ENCODE results near the gene SHFL. TPM values are rescaled to one million over a fixed set of nuclear protein-coding genes. Genes with fewer than 3 reads are reported as not detected.

The SHFL gene
- total RNA-seq: 11.2 and 19.6 TPM in 2 replicates

DNA sequence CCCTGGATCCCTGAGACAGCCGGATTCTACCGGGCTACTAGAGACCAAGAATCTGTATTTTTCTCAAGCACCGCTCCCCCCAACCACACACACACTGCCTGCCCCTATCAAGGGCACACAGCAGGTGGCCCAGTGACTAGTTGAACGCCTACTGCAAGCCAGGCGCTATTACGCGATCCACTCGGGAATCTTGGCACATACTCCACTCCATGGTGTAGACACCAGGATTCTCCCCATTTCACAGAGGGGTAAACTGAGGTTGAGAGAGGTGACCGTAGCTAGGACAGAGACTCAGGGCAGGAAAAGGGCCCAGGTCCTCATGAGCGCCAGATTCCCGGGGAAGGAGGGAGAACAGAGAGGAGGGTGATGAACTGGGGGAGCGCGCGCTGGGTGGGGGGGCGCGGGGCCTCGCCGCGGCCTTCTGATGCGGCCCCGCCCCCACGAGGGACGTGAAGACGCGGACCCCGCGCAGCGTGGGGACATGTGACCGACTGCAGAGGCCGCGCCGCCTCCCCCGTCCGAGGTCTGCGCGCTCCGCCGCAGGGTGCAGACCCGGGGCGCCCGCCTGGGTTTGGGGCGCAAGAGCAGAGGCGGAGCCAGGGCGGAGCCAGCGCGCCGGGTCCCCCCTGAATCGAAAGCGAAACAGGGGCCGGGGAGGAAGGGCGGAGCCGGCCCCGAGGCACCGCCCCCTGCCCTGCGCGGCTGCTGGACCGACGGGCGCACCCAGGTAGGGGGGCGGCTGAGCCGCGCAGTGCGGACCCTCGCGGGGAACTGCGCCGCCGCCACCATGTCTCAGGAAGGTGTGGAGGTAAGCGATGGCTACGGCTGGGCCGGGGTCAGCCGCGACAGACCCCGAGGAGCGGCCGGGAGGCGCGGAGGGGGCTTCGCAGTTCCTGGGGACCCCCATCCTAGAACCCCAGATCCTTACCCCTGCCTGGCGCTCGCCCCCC is at the start of gene SHFL:
TSS of gene SHFL (plus strand) at position 677 of the 950 bp plus-strand sequence. CDS start at position 788, 111 bp downstream.

DNA sequence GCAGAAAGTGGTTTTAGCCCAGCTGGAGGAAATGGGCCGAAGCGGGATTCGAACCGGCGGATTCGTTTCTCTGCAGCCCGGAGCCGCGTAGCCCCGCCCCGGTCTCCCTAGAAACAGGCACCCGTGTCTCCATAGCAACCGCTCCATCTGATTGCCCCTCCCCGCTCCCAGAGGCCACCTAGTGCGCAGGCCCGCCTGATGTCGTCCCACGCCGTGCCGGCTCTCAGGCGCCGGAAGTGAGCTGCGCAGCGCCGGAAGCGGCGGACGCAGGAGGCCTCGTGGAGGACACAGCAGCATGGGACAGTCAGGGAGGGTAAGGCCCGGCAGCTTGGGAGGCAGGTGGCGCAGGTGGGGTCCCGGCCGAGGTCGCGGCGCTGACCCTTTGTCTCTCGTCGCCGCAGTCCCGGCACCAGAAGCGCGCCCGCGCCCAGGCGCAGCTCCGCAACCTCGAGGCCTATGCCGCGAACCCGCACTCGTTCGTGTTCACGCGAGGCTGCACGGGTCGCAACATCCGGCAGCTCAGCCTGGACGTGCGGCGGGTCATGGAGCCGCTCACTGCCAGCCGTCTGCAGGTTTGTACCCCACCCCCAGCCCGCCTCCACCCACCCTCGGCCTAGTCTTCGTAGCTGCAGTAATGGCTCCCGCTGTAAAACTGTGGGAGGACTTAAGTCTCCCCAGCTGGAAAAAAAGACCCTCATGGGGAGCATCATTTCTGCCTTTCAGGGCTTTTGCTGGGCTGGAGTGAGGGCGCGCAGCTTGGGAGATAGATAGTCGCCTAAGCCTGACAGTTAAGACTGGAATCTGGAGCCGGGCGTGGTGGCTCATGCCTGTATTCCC is 20.2 kb downstream of the SHFL start, which contains the start of gene PPAN:
TSS of gene PPAN (plus strand) at position 263 of the 837 bp plus-strand sequence. CDS start at position 296, 33 bp downstream.

DNA sequence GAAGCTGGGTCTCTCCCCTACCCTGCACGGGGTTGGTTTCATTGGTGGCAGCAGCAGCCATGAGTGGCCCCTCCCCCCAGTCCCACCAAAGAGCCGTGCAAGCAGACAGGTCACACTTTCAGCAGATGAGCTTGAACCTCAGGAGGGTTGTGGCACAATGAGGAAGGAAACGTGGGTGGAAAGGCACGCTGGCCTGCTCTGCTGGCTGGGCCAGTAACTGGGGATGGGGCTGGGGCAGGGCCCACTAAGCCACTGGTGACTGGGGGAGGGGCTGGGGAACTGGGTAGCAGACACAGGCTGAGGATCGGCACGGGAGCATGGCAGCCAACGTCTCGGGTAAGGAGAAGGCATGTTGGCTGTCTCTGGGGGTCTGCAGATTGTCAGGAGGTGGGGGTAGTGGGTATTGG is 25.3 kb downstream of the SHFL start, which contains the start of gene P2RY11:
TSS of gene P2RY11 (plus strand) at position 289 of the 407 bp plus-strand sequence. CDS start at position 318, 29 bp downstream.

Small RNAs within 50 kb of the gene (small RNA-seq; reads per million reads assigned to genes)
- gene MIR5589 (not detected), gene SNORD105 (22.1 reads per million, percentile 97 among the genes with 10 or more reads in this experiment), gene SNORD105B (246 reads per million, percentile 99 among the genes with 10 or more reads in this experiment)

Other genes starting within 250 kb of the SHFL start
- gene OLFM2, start 149.8 kb upstream of the SHFL start, total RNA-seq: not detected in 2 replicates
- 0.11 TPM in 1 of 2 replicates, not detected in the other for gene COL5A3, start 75.8 kb upstream of the SHFL start, total RNA-seq
- not detected in 2 replicates for gene RDH8, start 72.8 kb upstream of the SHFL start, total RNA-seq
- gene ANGPTL6, start 16.4 kb downstream of the SHFL start, total RNA-seq: 0.11 TPM in 1 of 2 replicates, not detected in the other
- gene PPAN, start 20.0 kb downstream of the SHFL start, total RNA-seq: 20.4 and 31.2 TPM in 2 replicates
- 3.4 and 4.3 TPM in 2 replicates for gene P2RY11, start 25.4 kb downstream of the SHFL start, total RNA-seq
- 250 and 265 TPM in 2 replicates for gene EIF3G, start 33.6 kb downstream of the SHFL start, total RNA-seq
- gene DNMT1, start 108.6 kb downstream of the SHFL start, total RNA-seq: 40.6 and 45.5 TPM in 2 replicates
- 10.6 and 18.1 TPM in 2 replicates for gene S1PR2, start 145.0 kb downstream of the SHFL start, total RNA-seq
- 31.4 and 53.6 TPM in 2 replicates for gene MRPL4, start 165.9 kb downstream of the SHFL start, total RNA-seq
- 0.87 and 1.2 TPM in 2 replicates for gene ICAM1, start 184.8 kb downstream of the SHFL start, total RNA-seq
- gene ICAM4, start 200.6 kb downstream of the SHFL start, total RNA-seq: 0.22 and 2.4 TPM in 2 replicates
- gene ICAM5, start 203.6 kb downstream of the SHFL start, total RNA-seq: 0.39 and 1.1 TPM in 2 replicates
- 0.39 and 0.87 TPM in 2 replicates for gene ZGLP1, start 223.5 kb downstream of the SHFL start, total RNA-seq
- 10.6 and 20.5 TPM in 2 replicates for gene FDX2, start 229.7 kb downstream of the SHFL start, total RNA-seq
- 9.8 and 19.5 TPM in 2 replicates for gene RAVER1, start 247.2 kb downstream of the SHFL start, total RNA-seq